Loucy (cell line): ENCODE data around the gene DUS2.

ENCODE experiments used
- H2AFZ ChIP-seq: fragments of 200-600 bp; sonication (generic); 2 replicates; pipeline ENCODE4 v1.6.0; 2016; ENCODE audit warnings: antibody characterized with exemption, mild to moderate bottlenecking, low read length, moderate library complexity
- H3F3A ChIP-seq: fragments of 200-600 bp; 2 replicates; pipeline ENCODE4 v1.6.0; 2016; ENCODE audit warnings: antibody characterized with exemption, low read depth, mild to moderate bottlenecking
- H3K27me3 ChIP-seq: fragments of 200-600 bp; sonication (generic); 2 replicates; pipeline ENCODE4 v1.6.1; 2014; ENCODE audit warnings: low read length, mild to moderate bottlenecking; ENCODE audit not compliant: insufficient read depth, poor library complexity, severe bottlenecking
- H3K36me3 ChIP-seq: fragments of 200-600 bp; sonication (generic); 2 replicates; pipeline ENCODE4 v1.6.1; 2016; ENCODE audit warnings: low read length; ENCODE audit not compliant: insufficient read depth
- H3K4me1 ChIP-seq: fragments of 200-600 bp; sonication (generic); 2 replicates; pipeline ENCODE4 v1.5.1; 2014; ENCODE audit warnings: low read length, mild to moderate bottlenecking; ENCODE audit not compliant: insufficient read depth, poor library complexity, severe bottlenecking
- H3K4me2 ChIP-seq: fragments of 200-600 bp; sonication (generic); 2 replicates; pipeline ENCODE4 v1.6.0; 2014; ENCODE audit warnings: antibody characterized with exemption, low read length, low read depth, mild to moderate bottlenecking; ENCODE audit not compliant: poor library complexity, severe bottlenecking
- H3K4me3 ChIP-seq: fragments of 200-600 bp; sonication (generic); 2 replicates; pipeline ENCODE4 v1.5.1; 2014; ENCODE audit warnings: low read length, mild to moderate bottlenecking, mixed read lengths; ENCODE audit not compliant: poor library complexity, severe bottlenecking
- H3K79me2 ChIP-seq: fragments of 200-600 bp; sonication (generic); 2 replicates; pipeline ENCODE4 v1.6.1; 2014; ENCODE audit warnings: low read length; ENCODE audit not compliant: insufficient read depth
- H3K9ac ChIP-seq: fragments of 200-600 bp; sonication (generic); 2 replicates; pipeline ENCODE4 v1.6.0; 2014; ENCODE audit warnings: mild to moderate bottlenecking, low read depth, low read length, moderate library complexity; ENCODE audit not compliant: poor library complexity, severe bottlenecking
- H3K9me2 ChIP-seq: fragments of 200-600 bp; sonication (generic); replicated peaks from 2 replicates; pipeline ENCODE4 v1.6.1; 2016; ENCODE audit warnings: low read depth, low read length, mixed read lengths
- H3K9me3 ChIP-seq: fragments of 200-600 bp; sonication (generic); 2 replicates; pipeline ENCODE4 v1.6.1; 2014; ENCODE audit warnings: mild to moderate bottlenecking, antibody characterized with exemption, low read length, low read depth; ENCODE audit not compliant: insufficient read depth
- H4K20me1 ChIP-seq: fragments of 200-600 bp; sonication (generic); 2 replicates; pipeline ENCODE4 v1.6.0; 2014; ENCODE audit warnings: antibody characterized with exemption, low read length, mild to moderate bottlenecking; ENCODE audit not compliant: insufficient read depth, poor library complexity, severe bottlenecking
- EZH2phosphoT487 ChIP-seq: fragments of 200-600 bp; IDR thresholded peaks from 2 replicates; pipeline ENCODE4 v1.6.1; 2018; ENCODE audit warnings: antibody characterized with exemption, mild to moderate bottlenecking, moderate library complexity, borderline replicate concordance
- TF ChIP-seq, protein P1 (sequence below): fragments of 200-600 bp; sonication (generic); conservative IDR thresholded peaks from 2 replicates; pipeline ENCODE4 v1.5.1; 2014; ENCODE audit warnings: mild to moderate bottlenecking, antibody characterized with exemption, low read length

Gene DUS2

DNA sequence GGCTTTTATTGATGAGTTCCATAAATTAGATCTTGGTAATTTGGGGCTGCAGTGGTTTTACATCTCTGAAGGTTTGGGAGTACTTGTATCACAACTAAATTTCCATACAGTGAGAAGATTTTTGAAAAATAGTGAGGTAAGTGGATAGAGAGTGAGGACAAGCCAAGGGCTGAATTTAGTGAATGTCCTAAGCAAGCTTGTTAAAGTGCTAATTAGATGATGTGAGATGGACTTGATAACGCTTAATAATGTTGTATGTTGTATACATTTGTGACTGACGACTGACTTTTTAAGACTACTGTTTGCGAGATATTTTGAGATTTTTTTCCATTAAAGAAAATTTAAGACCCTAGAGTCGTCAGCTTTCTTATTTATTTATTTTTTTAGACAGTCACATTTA lies 66.0 kb downstream of the DUS2 start:
- Histone ChIP-seq H3K79me2 (peaks cover 87% of the 10 kb centered on the region), H3K27me3 (no peaks in the 10 kb centered on the region), H3K4me3 (peak overlapping the region; percentile 86), H4K20me1 (peaks cover 84% of the 10 kb centered on the region), H3K9ac (peak overlapping the region; percentile 67), H3K4me2 (peak overlapping the region; percentile 82), H3K36me3 (no peaks in the 10 kb centered on the region), H3K9me2 (no peaks in the 10 kb centered on the region), H2AFZ (no peak overlapping the region), H3K4me1 (peaks cover 59% of the 10 kb centered on the region), H3K9me3 (no peaks in the 10 kb centered on the region), H3F3A (0 out of 2 replicates have a peak, but pooled peaks cover 3% of the 10 kb centered on the region)
- no peak for TF ChIP-seq EZH2phosphoT487
- TF ChIP-seq, protein P1, sequence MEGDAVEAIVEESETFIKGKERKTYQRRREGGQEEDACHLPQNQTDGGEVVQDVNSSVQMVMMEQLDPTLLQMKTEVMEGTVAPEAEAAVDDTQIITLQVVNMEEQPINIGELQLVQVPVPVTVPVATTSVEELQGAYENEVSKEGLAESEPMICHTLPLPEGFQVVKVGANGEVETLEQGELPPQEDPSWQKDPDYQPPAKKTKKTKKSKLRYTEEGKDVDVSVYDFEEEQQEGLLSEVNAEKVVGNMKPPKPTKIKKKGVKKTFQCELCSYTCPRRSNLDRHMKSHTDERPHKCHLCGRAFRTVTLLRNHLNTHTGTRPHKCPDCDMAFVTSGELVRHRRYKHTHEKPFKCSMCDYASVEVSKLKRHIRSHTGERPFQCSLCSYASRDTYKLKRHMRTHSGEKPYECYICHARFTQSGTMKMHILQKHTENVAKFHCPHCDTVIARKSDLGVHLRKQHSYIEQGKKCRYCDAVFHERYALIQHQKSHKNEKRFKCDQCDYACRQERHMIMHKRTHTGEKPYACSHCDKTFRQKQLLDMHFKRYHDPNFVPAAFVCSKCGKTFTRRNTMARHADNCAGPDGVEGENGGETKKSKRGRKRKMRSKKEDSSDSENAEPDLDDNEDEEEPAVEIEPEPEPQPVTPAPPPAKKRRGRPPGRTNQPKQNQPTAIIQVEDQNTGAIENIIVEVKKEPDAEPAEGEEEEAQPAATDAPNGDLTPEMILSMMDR = no peak

DNA sequence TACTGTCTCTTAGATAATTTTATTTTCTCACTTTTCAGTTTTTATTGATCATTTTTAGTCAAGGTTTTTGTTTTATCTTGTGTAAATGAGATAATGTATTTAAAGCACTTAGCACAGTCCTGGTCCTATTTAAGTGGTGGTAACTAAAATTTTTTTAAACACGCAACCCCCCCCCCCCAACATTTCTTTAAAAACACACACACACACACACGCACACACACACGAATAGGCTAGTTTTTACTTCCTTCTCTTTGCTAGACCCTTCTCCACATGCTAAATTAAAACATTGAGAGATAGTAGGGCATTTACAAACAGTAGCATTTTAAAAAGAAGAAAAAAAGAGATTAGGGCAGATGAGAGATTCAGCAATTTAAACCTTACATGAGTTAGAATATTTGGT lies 67.0 kb downstream of the DUS2 start:
- TF ChIP-seq, protein P1 = no peak
- TF ChIP-seq EZH2phosphoT487 = no peak
- peak overlapping the region; percentile 86 for H3K4me3 ChIP-seq
- no peak overlapping the region for H2AFZ ChIP-seq
- 0 out of 2 replicates have a peak, but pooled peaks cover 3% of the 10 kb centered on the region for H3F3A ChIP-seq
- H3K9me3 ChIP-seq = no peaks in the 10 kb centered on the region
- peak overlapping the region; percentile 82 for H3K4me2 ChIP-seq
- H3K9ac ChIP-seq = peak overlapping the region; percentile 67
- H4K20me1 ChIP-seq = peaks cover 94% of the 10 kb centered on the region
- H3K27me3 ChIP-seq = no peaks in the 10 kb centered on the region
- no peaks in the 10 kb centered on the region for H3K9me2 ChIP-seq
- H3K36me3 ChIP-seq = no peaks in the 10 kb centered on the region
- peaks cover 66% of the 10 kb centered on the region for H3K4me1 ChIP-seq
- H3K79me2 ChIP-seq = peaks cover 98% of the 10 kb centered on the region

DNA sequence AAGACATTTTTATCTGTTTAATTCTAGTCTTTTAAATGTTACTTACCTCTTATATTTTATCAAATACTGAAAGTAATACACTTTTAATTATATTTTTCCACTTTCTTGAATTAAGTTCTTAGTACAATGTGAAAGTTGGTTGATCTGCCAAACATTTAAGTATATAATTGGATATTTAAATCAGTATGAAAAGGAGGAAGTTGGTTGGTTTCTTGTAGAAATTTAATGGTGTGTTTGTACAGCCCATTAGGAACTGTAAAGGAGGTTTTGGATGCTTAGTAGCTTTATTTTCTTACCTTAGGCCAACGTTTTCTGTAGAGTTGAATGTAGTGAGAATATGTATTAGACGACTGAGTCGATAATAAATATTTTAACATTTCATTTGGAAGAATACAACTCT lies 67.4 kb downstream of the DUS2 start:
- Histone ChIP-seq H3F3A (0 out of 2 replicates have a peak, but pooled peaks cover 3% of the 10 kb centered on the region), H3K9ac (peak overlapping the region; percentile 67), H2AFZ (no peak overlapping the region), H3K4me2 (peak overlapping the region; percentile 82), H4K20me1 (peaks cover 98% of the 10 kb centered on the region), H3K4me1 (peaks cover 66% of the 10 kb centered on the region), H3K36me3 (no peaks in the 10 kb centered on the region), H3K9me2 (no peaks in the 10 kb centered on the region), H3K27me3 (no peaks in the 10 kb centered on the region), H3K4me3 (peak overlapping the region; percentile 86), H3K9me3 (no peaks in the 10 kb centered on the region), H3K79me2 (peaks cover 99% of the 10 kb centered on the region)
- TF ChIP-seq EZH2phosphoT487 = no peak
- TF ChIP-seq, protein P1 = no peak
